GM10248 (cell line): ENCODE results near the gene CDON.

Experiments
- CTCF ChIA-PET: fragments of 300-600 bp; sonication (Branson Sonifier 250); formaldehyde crosslinking; extraction: SDS; loops from one replicate; lab custom pipeline; 2021; ENCODE audit warnings: antibody characterized with exemption; lab: Yijun Ruan, JAX
- POLR2A ChIA-PET: fragments of 350-650 bp; sonication (Branson Sonifier 250); formaldehyde crosslinking; extraction: SDS; loops from one replicate; lab custom pipeline; 2020; ENCODE audit warnings: antibody characterized with exemption; lab: Yijun Ruan, JAX
- DNase-seq: peaks from one replicate; pipeline ENCODE4 v3.0.0; 2012; ENCODE audit errors: extremely low spot score
- TF ChIP-seq, protein P1 (sequence below): IDR thresholded peaks from 2 replicates; pipeline ENCODE4 v1.5.1; 2012; ENCODE audit warnings: mild to moderate bottlenecking, low read depth; ENCODE audit errors: extremely low read depth, missing control alignments, control extremely low read depth

The CDON gene

DNA sequence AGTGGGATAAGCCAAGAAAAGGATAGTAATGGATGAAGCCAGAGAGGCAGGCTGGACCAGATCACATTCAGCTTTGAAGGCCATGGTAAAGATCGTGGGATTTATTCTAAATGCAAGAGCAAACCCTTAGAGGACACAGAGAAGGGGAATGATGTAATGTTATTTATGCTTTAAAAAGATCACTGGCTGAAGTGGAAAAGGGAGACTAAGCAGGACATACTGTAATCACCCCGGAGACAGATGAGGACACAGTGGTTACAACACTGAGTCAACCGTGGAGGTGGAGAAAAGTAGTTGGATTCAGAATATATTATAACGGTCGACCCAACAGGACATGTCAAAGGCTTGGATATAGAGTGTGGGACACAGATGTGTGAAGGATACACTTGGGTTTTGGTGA lies 38.5 kb downstream of the CDON start:
- no peak for DNase-seq
- ChIA-PET POLR2A (no interaction called here), CTCF (no interaction called here)
- TF ChIP-seq, protein P1, sequence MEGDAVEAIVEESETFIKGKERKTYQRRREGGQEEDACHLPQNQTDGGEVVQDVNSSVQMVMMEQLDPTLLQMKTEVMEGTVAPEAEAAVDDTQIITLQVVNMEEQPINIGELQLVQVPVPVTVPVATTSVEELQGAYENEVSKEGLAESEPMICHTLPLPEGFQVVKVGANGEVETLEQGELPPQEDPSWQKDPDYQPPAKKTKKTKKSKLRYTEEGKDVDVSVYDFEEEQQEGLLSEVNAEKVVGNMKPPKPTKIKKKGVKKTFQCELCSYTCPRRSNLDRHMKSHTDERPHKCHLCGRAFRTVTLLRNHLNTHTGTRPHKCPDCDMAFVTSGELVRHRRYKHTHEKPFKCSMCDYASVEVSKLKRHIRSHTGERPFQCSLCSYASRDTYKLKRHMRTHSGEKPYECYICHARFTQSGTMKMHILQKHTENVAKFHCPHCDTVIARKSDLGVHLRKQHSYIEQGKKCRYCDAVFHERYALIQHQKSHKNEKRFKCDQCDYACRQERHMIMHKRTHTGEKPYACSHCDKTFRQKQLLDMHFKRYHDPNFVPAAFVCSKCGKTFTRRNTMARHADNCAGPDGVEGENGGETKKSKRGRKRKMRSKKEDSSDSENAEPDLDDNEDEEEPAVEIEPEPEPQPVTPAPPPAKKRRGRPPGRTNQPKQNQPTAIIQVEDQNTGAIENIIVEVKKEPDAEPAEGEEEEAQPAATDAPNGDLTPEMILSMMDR, result no peak

GRCh38 chr11:126012852-126013251 lies 49.8 kb downstream of the CDON start:
- no peak for DNase-seq
- TF ChIP-seq, protein P1, result no peak
- ChIA-PET CTCF (no interaction called here), POLR2A (no interaction called here)

DNA sequence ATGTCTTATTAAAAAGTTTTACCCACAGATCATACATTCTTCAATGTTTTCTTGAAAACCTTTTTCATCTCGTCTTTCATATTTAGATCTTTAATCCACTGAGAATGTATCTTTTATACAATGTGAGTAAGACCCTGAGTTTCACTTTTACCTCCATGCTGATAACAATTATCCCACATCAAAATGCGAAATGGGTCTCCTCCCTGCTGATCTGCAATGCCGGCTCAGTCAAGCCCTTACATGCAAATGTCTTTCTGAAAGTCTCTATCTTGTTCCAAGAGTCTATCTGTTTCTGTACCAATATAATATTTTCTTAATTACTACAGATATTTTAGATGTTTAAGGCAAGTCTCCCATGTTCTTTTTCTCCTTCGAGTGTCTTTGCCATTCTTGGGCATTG lies 50.9 kb downstream of the CDON start:
- no peak for DNase-seq
- POLR2A ChIA-PET, result no interaction called here
- TF ChIP-seq, protein P1, result no peak
- CTCF ChIA-PET, result no interaction called here

- TF ChIP-seq, protein P1, result no peak
- ChIA-PET CTCF (interaction anchor here (1.3 kb wide), 1 partner anchor 9 kb away, joined by 4 read pairs; no protein-coding TSS in a partner anchor), POLR2A (no interaction called here)
- DNase-seq, result no peak
Measured at GRCh38 chr11:126011265-126011664, 51.4 kb downstream of the CDON start.

- no peak for DNase-seq
- ChIA-PET POLR2A (no interaction called here), CTCF (no interaction called here)
- TF ChIP-seq, protein P1, result no peak
Measured at GRCh38 chr11:126008956-126009355, 53.7 kb downstream of the CDON start.

GRCh38 chr11:126007238-126007637 lies 55.4 kb downstream of the CDON start:
- CTCF ChIA-PET, result no interaction called here

More at GRCh38 chr11:126007238-126007637, 55.4 kb downstream of the CDON start:
- TF ChIP-seq, protein P1, result no peak
- POLR2A ChIA-PET, result no interaction called here
- DNase-seq, result no peak
